HEK293T (cell line): ENCODE measurements around the gene P2RY12.

Experiments
- BHLHE40 ChIP-seq: fragments of 450-650 bp; IDR thresholded peaks from 2 replicates; pipeline ENCODE4 v1.6.1; 2016; ENCODE audit warnings: mild to moderate bottlenecking, moderate library complexity, borderline replicate concordance
- NFRKB ChIP-seq: fragments of 450-650 bp; IDR thresholded peaks from 2 replicates; pipeline ENCODE4 v1.6.1; 2016; ENCODE audit warnings: mild to moderate bottlenecking, moderate library complexity
- TF ChIP-seq, protein P1 (sequence below): fragments of 450-650 bp; IDR thresholded peaks from 2 replicates; pipeline ENCODE4 v1.6.1; 2016

DNA sequence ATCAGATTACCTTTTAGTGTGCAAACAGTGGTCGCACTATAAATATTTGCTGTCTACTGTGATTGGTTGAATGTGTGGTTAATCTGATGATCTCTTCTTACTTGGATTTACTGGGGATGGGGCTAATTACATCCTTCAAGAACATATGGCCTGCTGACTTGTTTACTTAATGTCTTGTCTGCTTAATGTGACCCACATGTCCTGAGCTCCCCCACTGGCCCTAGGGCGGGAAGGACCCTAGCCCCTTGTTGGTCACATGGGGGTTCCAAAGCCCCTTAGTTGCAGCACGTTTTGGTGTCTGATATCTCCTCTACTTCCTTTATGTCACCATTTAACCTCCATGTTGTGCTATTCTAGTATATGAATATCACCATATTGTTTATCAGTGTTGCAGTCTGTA is 17.8 kb upstream of the P2RY12 start:
- TF ChIP-seq, protein P1, sequence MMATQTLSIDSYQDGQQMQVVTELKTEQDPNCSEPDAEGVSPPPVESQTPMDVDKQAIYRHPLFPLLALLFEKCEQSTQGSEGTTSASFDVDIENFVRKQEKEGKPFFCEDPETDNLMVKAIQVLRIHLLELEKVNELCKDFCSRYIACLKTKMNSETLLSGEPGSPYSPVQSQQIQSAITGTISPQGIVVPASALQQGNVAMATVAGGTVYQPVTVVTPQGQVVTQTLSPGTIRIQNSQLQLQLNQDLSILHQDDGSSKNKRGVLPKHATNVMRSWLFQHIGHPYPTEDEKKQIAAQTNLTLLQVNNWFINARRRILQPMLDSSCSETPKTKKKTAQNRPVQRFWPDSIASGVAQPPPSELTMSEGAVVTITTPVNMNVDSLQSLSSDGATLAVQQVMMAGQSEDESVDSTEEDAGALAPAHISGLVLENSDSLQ: no peak
- no peak for TF ChIP-seq NFRKB
- TF ChIP-seq BHLHE40: no peak
